ENCODE results near the gene LMAN1L. TPM values are rescaled to one million over a fixed set of nuclear protein-coding genes. Genes with fewer than 3 reads are reported as not detected.

Gene LMAN1L
- total RNA-seq, 1 donor: 0.21 TPM

- H3K27me3 ChIP-seq (ENCODE audit: insufficient read depth, low read length): no peaks in the 10 kb centered on the region
- H3K9me3 ChIP-seq (ENCODE audit: low read depth, low read length): no peaks in the 10 kb centered on the region
- H3K4me1 ChIP-seq (ENCODE audit: insufficient read depth, low read length): peaks cover 98% of the 10 kb centered on the region
- peak overlapping the region; percentile 47 for H3K4me3 ChIP-seq (ENCODE audit: low read length)
These were observed 24.5 kb upstream of the LMAN1L start for GRCh38 chr15:74788042-74788682.

- H3K4me1 ChIP-seq (ENCODE audit: insufficient read depth, low read length): peaks cover 98% of the 10 kb centered on the region
- H3K4me3 ChIP-seq (ENCODE audit: low read length): peak overlapping the region; percentile 47
- no peaks in the 10 kb centered on the region for H3K9me3 ChIP-seq (ENCODE audit: low read depth, low read length)
- H3K27me3 ChIP-seq (ENCODE audit: insufficient read depth, low read length): no peaks in the 10 kb centered on the region
These were observed 23.9 kb upstream of the LMAN1L start for GRCh38 chr15:74788683-74789151.

- no peaks in the 10 kb centered on the region for H3K9me3 ChIP-seq (ENCODE audit: low read depth, low read length)
- peaks cover 95% of the 10 kb centered on the region for H3K4me1 ChIP-seq (ENCODE audit: insufficient read depth, low read length)
- no peaks in the 10 kb centered on the region for H3K27me3 ChIP-seq (ENCODE audit: insufficient read depth, low read length)
- peak overlapping the region; percentile 47 for H3K4me3 ChIP-seq (ENCODE audit: low read length)
These were observed 23.4 kb upstream of the LMAN1L start for GRCh38 chr15:74789171-74789631.

- peak overlapping the region; percentile 47 for H3K4me3 ChIP-seq (ENCODE audit: low read length)
- H3K4me1 ChIP-seq (ENCODE audit: insufficient read depth, low read length): peaks cover 95% of the 10 kb centered on the region
- no peaks in the 10 kb centered on the region for H3K9me3 ChIP-seq (ENCODE audit: low read depth, low read length)
- H3K27me3 ChIP-seq (ENCODE audit: insufficient read depth, low read length): no peaks in the 10 kb centered on the region
These were observed 22.9 kb upstream of the LMAN1L start for GRCh38 chr15:74789741-74790079.

GRCh38 chr15:74790080-74790916, 22.3 kb upstream of the LMAN1L start:
- Histone ChIP-seq H3K9me3 (ENCODE audit: low read depth, low read length) (no peaks in the 10 kb centered on the region), H3K27me3 (ENCODE audit: insufficient read depth, low read length) (no peaks in the 10 kb centered on the region), H3K4me3 (ENCODE audit: low read length) (peak overlapping the region; percentile 47), H3K4me1 (ENCODE audit: insufficient read depth, low read length) (peaks cover 95% of the 10 kb centered on the region)

GRCh38 chr15:74791007-74791406, 21.6 kb upstream of the LMAN1L start:
- no peaks in the 10 kb centered on the region for H3K27me3 ChIP-seq (ENCODE audit: insufficient read depth, low read length)
- H3K4me3 ChIP-seq (ENCODE audit: low read length): no peak overlapping the region
- H3K9me3 ChIP-seq (ENCODE audit: low read depth, low read length): no peaks in the 10 kb centered on the region
- H3K4me1 ChIP-seq (ENCODE audit: insufficient read depth, low read length): peaks cover 95% of the 10 kb centered on the region

- H3K9me3 ChIP-seq (ENCODE audit: low read depth, low read length): no peaks in the 10 kb centered on the region
- H3K27me3 ChIP-seq (ENCODE audit: insufficient read depth, low read length): no peaks in the 10 kb centered on the region
These were observed 21.0 kb upstream of the LMAN1L start for GRCh38 chr15:74791667-74792066.

GRCh38 chr15:74792227-74793016, 20.2 kb upstream of the LMAN1L start:
- Histone ChIP-seq H3K4me3 (ENCODE audit: low read length) (no peak overlapping the region), H3K27me3 (ENCODE audit: insufficient read depth, low read length) (no peaks in the 10 kb centered on the region), H3K9me3 (ENCODE audit: low read depth, low read length) (no peaks in the 10 kb centered on the region), H3K4me1 (ENCODE audit: insufficient read depth, low read length) (peaks cover 96% of the 10 kb centered on the region)

More at GRCh38 chr15:74791667-74792066, 21.0 kb upstream of the LMAN1L start:
- Histone ChIP-seq H3K4me1 (ENCODE audit: insufficient read depth, low read length) (peaks cover 95% of the 10 kb centered on the region), H3K4me3 (ENCODE audit: low read length) (no peak overlapping the region)

- Histone ChIP-seq H3K9me3 (ENCODE audit: low read depth, low read length) (no peaks in the 10 kb centered on the region), H3K4me1 (ENCODE audit: insufficient read depth, low read length) (peaks cover 97% of the 10 kb centered on the region), H3K27me3 (ENCODE audit: insufficient read depth, low read length) (no peaks in the 10 kb centered on the region), H3K4me3 (ENCODE audit: low read length) (no peak overlapping the region)
These were observed 19.3 kb upstream of the LMAN1L start for GRCh38 chr15:74793135-74794028.

GRCh38 chr15:74794248-74794969, 18.2 kb upstream of the LMAN1L start:
- Histone ChIP-seq H3K4me3 (ENCODE audit: low read length) (no peak overlapping the region), H3K4me1 (ENCODE audit: insufficient read depth, low read length) (peaks cover 97% of the 10 kb centered on the region), H3K27me3 (ENCODE audit: insufficient read depth, low read length) (no peaks in the 10 kb centered on the region), H3K9me3 (ENCODE audit: low read depth, low read length) (no peaks in the 10 kb centered on the region)

- Histone ChIP-seq H3K4me3 (ENCODE audit: low read length) (no peak overlapping the region), H3K4me1 (ENCODE audit: insufficient read depth, low read length) (peaks cover 97% of the 10 kb centered on the region), H3K27me3 (ENCODE audit: insufficient read depth, low read length) (no peaks in the 10 kb centered on the region), H3K9me3 (ENCODE audit: low read depth, low read length) (no peaks in the 10 kb centered on the region)
These were observed 17.7 kb upstream of the LMAN1L start for GRCh38 chr15:74794970-74795349.

GRCh38 chr15:74795966-74796625, 16.5 kb upstream of the LMAN1L start:
- H3K4me3 ChIP-seq (ENCODE audit: low read length): no peak overlapping the region

More at GRCh38 chr15:74795966-74796625, 16.5 kb upstream of the LMAN1L start:
- Histone ChIP-seq H3K4me1 (ENCODE audit: insufficient read depth, low read length) (peaks cover 95% of the 10 kb centered on the region), H3K27me3 (ENCODE audit: insufficient read depth, low read length) (no peaks in the 10 kb centered on the region), H3K9me3 (ENCODE audit: low read depth, low read length) (no peaks in the 10 kb centered on the region)
